DND-41 (cell line): ENCODE data around the gene CDC42EP2.

ENCODE experiments used
- CTCF ChIP-seq: IDR thresholded peaks from 2 replicates; pipeline ENCODE4 v1.5.1; 2012; ENCODE audit warnings: borderline replicate concordance, low read length, moderate library complexity, mild to moderate bottlenecking; ENCODE audit not compliant: poor library complexity, severe bottlenecking; ENCODE audit errors: extremely low read depth
- EZH2 ChIP-seq: IDR thresholded peaks from 3 replicates; pipeline ENCODE4 v1.6.1; 2012; ENCODE audit warnings: borderline replicate concordance, low read depth, mild to moderate bottlenecking, moderate library complexity, low read length, inconsistent platforms; ENCODE audit not compliant: severe bottlenecking

DNA sequence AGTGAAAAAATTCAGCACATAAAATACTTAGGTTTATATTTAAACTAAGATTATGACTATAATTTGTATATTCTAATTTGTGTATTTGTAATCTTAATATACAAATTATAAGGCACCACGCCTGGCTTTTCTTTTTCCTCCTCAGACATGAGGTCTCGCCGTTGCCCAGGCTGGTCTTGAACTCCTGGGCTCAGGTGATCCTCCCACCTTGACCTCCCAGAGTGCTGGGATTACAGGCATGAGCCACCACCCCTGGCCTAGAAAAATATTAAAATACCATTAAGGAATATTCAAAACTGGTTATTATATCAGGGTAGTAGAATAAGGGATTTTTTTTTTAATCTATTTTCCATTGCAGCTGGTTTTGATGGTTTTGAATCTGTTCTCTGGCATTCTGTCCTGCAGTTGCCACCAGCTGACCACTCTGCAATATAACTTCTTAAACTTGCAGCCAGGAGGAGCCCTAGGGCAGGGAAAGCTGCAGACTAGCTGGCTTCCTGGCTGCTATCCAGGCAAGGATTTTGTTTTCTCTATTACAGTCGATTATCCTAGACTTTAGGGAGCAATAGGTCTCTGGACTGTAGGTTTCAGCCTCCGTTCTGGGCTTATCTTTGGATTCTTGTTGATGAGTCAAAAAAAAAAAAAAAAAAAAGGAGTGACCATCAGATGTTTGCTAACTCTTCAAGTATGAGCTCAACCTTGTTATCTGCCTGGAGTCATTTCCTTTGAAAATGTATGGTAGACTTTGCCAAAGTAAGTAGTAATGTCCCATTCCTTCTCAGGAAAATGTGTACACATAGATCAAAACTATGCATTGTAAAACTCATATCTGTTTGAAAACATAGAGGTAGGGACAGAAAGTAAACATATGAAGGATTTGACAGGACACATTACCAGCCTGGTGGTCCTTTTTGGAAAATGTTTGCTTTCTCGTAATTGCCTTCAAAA, 39.7 kb upstream of the CDC42EP2 start:
- TF ChIP-seq CTCF, result peak; percentile 60
- no peak for TF ChIP-seq EZH2
